Measurements from ENCODE around the gene NMT2. TPM values are rescaled to one million over a fixed set of nuclear protein-coding genes. Genes with fewer than 3 reads are reported as not detected.

The NMT2 gene
- total RNA-seq, 1 donor from 2014 or later = 11.2 TPM

DNA sequence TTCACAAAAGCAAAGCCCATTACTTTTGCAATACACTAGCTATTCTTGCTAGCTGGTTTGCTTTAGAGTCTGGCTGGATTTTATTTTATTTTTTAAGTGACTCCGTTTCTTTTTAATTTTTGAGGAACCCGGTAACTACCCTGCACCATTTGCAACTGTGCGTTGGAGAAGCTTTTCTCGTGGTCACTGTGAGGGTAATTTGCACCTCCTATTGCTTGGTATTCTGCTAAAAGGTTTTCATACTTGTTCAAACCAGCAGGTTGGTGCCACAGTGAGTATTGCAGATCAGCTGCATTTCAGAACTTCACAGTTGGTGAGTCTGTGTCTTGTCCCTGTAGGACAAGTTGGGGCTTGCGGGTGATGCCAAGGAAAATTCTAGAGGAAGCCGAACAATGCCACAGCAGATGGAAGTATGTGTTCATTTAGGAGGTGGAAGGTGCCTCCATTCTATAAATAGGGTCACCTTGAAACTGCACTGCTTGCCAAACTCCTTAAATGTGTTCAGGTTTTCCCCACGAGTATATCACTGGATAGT is 3.9 kb upstream of the NMT2 start:
- intact Hi-C loops (cut with micrococcal nuclease) = no loop called here
- no peak for ATAC-seq (ENCODE audit: low read depth)
- POLR2A ChIA-PET = interaction anchor here (0.7 kb wide), 1 partner anchor 74 kb away, joined by 3 read pairs; no protein-coding TSS in a partner anchor
- TF ChIP-seq, protein P1, sequence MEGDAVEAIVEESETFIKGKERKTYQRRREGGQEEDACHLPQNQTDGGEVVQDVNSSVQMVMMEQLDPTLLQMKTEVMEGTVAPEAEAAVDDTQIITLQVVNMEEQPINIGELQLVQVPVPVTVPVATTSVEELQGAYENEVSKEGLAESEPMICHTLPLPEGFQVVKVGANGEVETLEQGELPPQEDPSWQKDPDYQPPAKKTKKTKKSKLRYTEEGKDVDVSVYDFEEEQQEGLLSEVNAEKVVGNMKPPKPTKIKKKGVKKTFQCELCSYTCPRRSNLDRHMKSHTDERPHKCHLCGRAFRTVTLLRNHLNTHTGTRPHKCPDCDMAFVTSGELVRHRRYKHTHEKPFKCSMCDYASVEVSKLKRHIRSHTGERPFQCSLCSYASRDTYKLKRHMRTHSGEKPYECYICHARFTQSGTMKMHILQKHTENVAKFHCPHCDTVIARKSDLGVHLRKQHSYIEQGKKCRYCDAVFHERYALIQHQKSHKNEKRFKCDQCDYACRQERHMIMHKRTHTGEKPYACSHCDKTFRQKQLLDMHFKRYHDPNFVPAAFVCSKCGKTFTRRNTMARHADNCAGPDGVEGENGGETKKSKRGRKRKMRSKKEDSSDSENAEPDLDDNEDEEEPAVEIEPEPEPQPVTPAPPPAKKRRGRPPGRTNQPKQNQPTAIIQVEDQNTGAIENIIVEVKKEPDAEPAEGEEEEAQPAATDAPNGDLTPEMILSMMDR (IDR thresholded peaks at IDR 0.05) = no peak
- Mint-ChIP-seq H3K36me3 (ENCODE audit: low read depth) (peaks cover 3% of the 10 kb centered on the region), H3K9me3 (no peaks in the 10 kb centered on the region), H3K27me3 (peaks cover 3% of the 10 kb centered on the region), H3K4me1 (peaks cover 17% of the 10 kb centered on the region), H3K4me3 (no peak overlapping the region), H3K27ac (no peak overlapping the region)
- CTCF ChIA-PET = no interaction called here
- DNase-seq = no peak

DNA sequence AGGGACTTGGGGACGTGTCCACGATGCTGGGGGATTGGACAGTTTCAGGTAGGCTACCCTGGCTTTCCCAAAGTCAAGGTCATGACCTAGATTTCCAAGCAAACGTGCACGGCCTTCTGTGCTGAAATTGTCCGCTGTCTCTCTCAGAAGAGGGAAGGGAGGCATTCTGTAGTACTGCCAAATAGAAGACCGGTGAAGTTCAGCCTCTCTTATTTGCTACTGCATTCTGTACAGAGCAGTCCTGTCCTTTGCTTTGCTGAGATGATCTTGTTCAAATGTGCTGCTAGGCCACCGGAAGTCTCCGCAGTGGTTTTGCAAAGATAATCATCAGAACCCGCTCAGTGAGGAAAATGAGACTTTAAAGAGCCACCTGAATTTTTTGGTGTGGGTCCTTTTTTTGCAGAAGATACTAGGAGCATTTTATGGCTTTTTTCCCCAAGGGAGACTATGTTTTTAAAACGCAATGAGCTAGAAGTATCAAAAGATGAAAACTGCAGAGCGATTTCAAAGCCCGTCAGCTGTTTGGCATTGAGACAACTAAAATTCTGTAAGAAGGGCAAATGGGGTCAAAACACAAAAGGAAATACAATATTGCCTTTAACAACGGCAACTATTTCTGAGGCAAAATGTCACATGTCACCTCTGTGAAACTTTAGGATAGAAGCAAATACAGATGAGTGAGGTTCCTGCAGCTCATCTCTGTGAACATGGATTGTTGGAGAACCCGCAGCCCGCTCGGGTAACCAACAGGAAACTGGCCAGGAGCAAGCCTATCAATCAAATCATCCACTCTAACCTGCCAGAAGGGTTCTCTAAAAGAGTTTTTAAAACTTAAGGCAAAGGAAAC is 1.3 kb upstream of the NMT2 start:
- intact Hi-C loops (cut with micrococcal nuclease) = loop anchor here (2.0 to 5.0 kb wide), 6 partner anchors 19 to 1822 kb away; partner anchors contain the start of genes CDNF, HSPA14, MSANTD7 and PRPF18
- Mint-ChIP-seq H3K4me1 (peaks cover 26% of the 10 kb centered on the region), H3K36me3 (ENCODE audit: low read depth) (peaks cover 3% of the 10 kb centered on the region), H3K27me3 (no peaks in the 10 kb centered on the region), H3K4me3 (peak overlapping the region; percentile 58), H3K27ac (no peak overlapping the region), H3K9me3 (no peaks in the 10 kb centered on the region)
- CTCF ChIA-PET = no interaction called here
- ATAC-seq (ENCODE audit: low read depth) (no peak), DNase-seq (no peak)
- POLR2A ChIA-PET = interaction anchor here (0.7 to 4.1 kb wide), 6 partner anchors 20 to 217 kb away, joined by 3 to 39 read pairs (median 4); partner anchors contain the start of genes MEIG1 and RPP38
- TF ChIP-seq, protein P1 (IDR thresholded peaks at IDR 0.05) = no peak

DNA sequence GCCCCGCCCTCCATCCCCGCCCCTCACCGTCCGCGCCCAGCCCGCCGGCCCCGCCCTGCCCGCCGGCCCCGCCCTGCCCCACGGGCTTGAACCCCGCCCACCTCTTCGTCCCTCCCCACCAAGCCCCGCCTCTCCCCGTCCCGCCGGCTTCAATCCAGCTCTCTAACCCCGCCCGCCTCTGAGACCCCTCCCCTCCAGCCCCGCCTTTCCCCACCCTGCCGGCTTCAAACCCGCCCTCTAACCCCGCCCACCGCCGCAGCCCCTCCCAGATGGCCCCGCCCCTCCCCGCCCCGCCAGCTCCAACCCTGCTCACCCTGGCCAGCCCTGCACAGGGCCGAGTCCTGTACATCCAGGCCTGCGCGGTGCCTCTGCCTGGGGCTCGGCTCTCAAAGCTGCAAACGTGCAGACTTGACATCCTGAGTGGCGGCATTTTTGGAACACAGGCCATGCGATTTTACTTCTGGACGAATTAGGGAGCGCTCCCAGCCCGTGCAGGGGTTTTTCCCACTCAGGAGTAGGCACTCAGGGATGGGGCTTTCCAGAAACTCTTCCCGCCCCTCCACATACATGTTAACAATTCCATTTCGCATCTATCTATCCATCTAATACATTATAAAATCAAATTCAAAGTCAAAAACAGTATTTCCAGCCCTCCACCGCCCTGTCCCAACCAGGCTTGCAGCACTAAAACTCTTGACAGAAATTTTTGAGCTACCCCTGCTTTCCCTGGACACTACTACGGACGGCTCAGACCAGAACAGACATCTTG is 477 bp upstream of the NMT2 start:
- Mint-ChIP-seq H3K4me3 (peak overlapping the region; percentile 58), H3K4me1 (peaks cover 26% of the 10 kb centered on the region), H3K9me3 (no peaks in the 10 kb centered on the region), H3K27me3 (no peaks in the 10 kb centered on the region), H3K27ac (no peak overlapping the region), H3K36me3 (ENCODE audit: low read depth) (peaks cover 3% of the 10 kb centered on the region)
- TF ChIP-seq, protein P1 (IDR thresholded peaks at IDR 0.05) = no peak
- intact Hi-C loops (cut with micrococcal nuclease) = loop anchor here (1.0 to 5.0 kb wide), 11 partner anchors 20 to 1822 kb away; partner anchors contain the start of genes CDNF, HSPA14, MEIG1 and MSANTD7
- CTCF ChIA-PET = interaction anchor here (0.6 to 1.0 kb wide), 3 partner anchors 21 to 62 kb away, joined by 3 to 4 read pairs (median 3); no protein-coding TSS in a partner anchor
- DNase-seq (peak; percentile 79), ATAC-seq (ENCODE audit: low read depth) (peak; percentile 89)
- POLR2A ChIA-PET = interaction anchor here (0.6 to 4.1 kb wide), 17 partner anchors 9 to 331 kb away, joined by 3 to 39 read pairs (median 3); partner anchors contain the start of genes CDNF, HSPA14, MEIG1 and MSANTD7

DNA sequence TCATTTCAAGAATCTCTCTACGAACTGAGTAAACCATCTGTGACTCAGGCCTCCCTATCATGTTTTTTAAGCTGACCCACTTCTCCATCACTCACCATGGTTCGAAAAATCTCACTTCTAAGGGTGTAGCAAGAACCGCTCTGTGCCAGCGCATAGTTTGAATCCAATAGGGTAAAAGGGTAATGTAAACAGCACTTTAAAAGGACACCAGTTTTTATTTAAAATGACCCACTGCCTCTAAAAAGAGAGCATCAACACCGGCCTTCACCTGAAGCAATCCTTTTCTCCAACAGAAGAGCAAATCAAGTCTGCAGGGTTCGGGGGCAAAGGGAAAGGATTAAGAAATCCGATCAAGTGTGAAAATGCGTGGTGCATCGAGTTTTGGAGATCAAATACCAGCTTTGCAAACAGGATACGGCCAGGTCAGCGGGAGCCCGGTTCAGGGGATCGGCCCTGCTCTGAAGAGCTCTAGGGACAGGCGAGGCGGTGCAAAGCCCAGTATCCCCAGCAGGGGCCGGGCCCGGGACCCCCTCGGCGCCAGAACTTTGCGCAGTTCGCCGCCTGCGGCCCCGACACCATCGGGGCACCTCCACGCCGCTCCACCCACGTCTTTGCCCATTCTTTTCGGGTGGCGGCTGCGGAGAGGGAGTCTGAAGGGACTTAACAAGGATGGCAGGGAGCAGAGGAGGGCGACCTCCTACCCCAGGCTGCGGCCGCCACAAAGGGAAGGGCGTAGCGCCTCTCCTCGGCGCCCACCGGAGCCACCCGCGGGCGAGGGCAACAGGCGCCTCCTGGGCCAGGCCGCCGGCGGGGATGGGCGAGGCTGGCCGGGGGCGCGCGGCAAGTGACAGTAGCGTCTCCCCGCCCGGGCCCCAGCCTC is 842 bp downstream of the NMT2 start:
- H3K4me1 Mint-ChIP-seq = peaks cover 31% of the 10 kb centered on the region
- ChIA-PET POLR2A (interaction anchor here (0.9 to 4.1 kb wide), 4 partner anchors 25 to 330 kb away, joined by 3 to 39 read pairs (median 8); partner anchors contain the start of genes CDNF, HSPA14, MSANTD7 and RPP38), CTCF (interaction anchor here (0.9 to 1.9 kb wide), 7 partner anchors 9 to 61 kb away, joined by 3 to 11 read pairs (median 4); no protein-coding TSS in a partner anchor)
- H3K36me3 Mint-ChIP-seq (ENCODE audit: low read depth) = peaks cover 3% of the 10 kb centered on the region
- peak overlapping the region; percentile 95 for H3K4me3 Mint-ChIP-seq
- DNase-seq (peak; percentile 60), ATAC-seq (ENCODE audit: low read depth) (peak; percentile 16)
- H3K27me3 Mint-ChIP-seq = no peaks in the 10 kb centered on the region
- no peaks in the 10 kb centered on the region for H3K9me3 Mint-ChIP-seq
- H3K27ac Mint-ChIP-seq = peak overlapping the region; percentile 65
- intact Hi-C loops (cut with micrococcal nuclease) = loop anchor here (1.0 to 5.0 kb wide), 11 partner anchors 21 to 1820 kb away; partner anchors contain the start of genes CDNF, HSPA14, MEIG1 and MSANTD7
- TF ChIP-seq, protein P1 (IDR thresholded peaks at IDR 0.05) = no peak

Measured in activated B cell treated with CpG ODN at 0.5 μM for 24 hours (primary cell).